Measurements from ENCODE around the gene FAM13A. TPM values are rescaled to one million over a fixed set of nuclear protein-coding genes. Genes with fewer than 3 reads are reported as not detected.

Gene FAM13A
- total and polyA plus RNA-seq, 2 of the 4 experiments (the other 2 are of a cell fraction), result 13.1 to 22.0 TPM

GRCh38 chr4:89022426-89023128 lies 34.4 kb downstream of the FAM13A start:
- H2BK15ac ChIP-seq (ENCODE audit: low read depth, low read length), result no peak overlapping the region
- H2BK20ac ChIP-seq (ENCODE audit: low read depth, low read length), result no peak overlapping the region
- in situ Hi-C loops (cut with MboI; ENCODE audit: low sequenced_read_pairs) (loop anchor here (5.0 kb wide), 3 partner anchors 205 to 495 kb away; no protein-coding TSS in a partner anchor), intact Hi-C loops (cut with micrococcal nuclease) (loop anchor here (5.0 kb wide), 1 partner anchor 430 kb away; the partner anchor contains the start of gene HERC3), dilution Hi-C loops (cut with HindIII; ENCODE audit: low sequenced_read_pairs, unreplicated experiment) (no loop called here)
- no peak overlapping the region for H2AFZ ChIP-seq (replicated peaks; ENCODE audit: low read length, poor library complexity)
- ChIA-PET CTCF (interaction anchor here (0.6 to 2.7 kb wide), 8 partner anchors 16 to 483 kb away, joined by 3 to 47 read pairs (median 4); no protein-coding TSS in a partner anchor), POLR2A (ENCODE audit: unreplicated experiment) (no interaction called here)
- no peak overlapping the region for H4K8ac ChIP-seq (ENCODE audit: low read depth in 2 of 2, low read length in 2 of 2)
- H3K9me1 ChIP-seq (ENCODE audit: insufficient read depth, low read length), result no peaks in the 10 kb centered on the region
- TF ChIP-seq MAFK (IDR thresholded peaks at IDR 0.05; ENCODE audit: low read depth, low read length), result no peak
- no peak for TF ChIP-seq CTCF (conservative IDR thresholded peaks at IDR 0.05; ENCODE audit: low read depth, low read length)
- TF ChIP-seq USF2 (IDR thresholded peaks at IDR 0.05; ENCODE audit: low read depth, low read length), result no peak
- no peak for TF ChIP-seq RFX5 (IDR thresholded peaks at IDR 0.05; ENCODE audit: low read depth, low read length)
- no peak overlapping the region for H2AK5ac ChIP-seq (ENCODE audit: low read depth, low read length)
- H3K23ac ChIP-seq (ENCODE audit: low read depth, low read length), result no peak overlapping the region
- no peak overlapping the region for H2AK9ac ChIP-seq (replicated peaks; ENCODE audit: low read depth, low read length, poor library complexity)
- no peak overlapping the region for H4K91ac ChIP-seq (ENCODE audit: insufficient read depth, low read depth, low read length)
- H3K14ac ChIP-seq (replicated peaks; ENCODE audit: low read depth, low read length), result no peak overlapping the region
- no TSS peak for BruUV-seq (replicated peaks)
- H3K56ac ChIP-seq (ENCODE audit: extremely low read depth, insufficient read depth, low read length), result no peak overlapping the region
- WGBS, 2 experiments (ENCODE audit: extremely low coverage in 2 of 2, insufficient read length in 1 of 2), result no CpG with 5 or more reads among the region's 7 CpGs
- no peak overlapping the region for H3K27ac ChIP-seq (ENCODE audit: insufficient read depth, low read length)
- DNase-seq, result no peak
- H3K79me1 ChIP-seq (ENCODE audit: low read depth in 1 of 2, low read length in 2 of 2), result peaks cover 0 to 4% of the 10 kb centered on the region in 2 experiments; a peak in 3 of 4 replicates
- H3K36me3 ChIP-seq (ENCODE audit: control insufficient read depth, insufficient read depth, low read length), result peaks cover 7% of the 10 kb centered on the region; the same call in 1 of the 2 replicates
- no peak overlapping the region for H3K4me3 ChIP-seq (ENCODE audit: insufficient read depth, low read depth, low read length)
- H3K9me3 ChIP-seq (ENCODE audit: control insufficient read depth, insufficient read depth, low read length), result no peaks in the 10 kb centered on the region
- no peak overlapping the region for H3K18ac ChIP-seq (ENCODE audit: low read depth, low read length)
- no peaks in the 10 kb centered on the region for H3K27me3 ChIP-seq (ENCODE audit: control insufficient read depth, insufficient read depth, low read length)
- H2BK5ac ChIP-seq (ENCODE audit: low read depth, low read length, poor library complexity, severe bottlenecking), result no peak overlapping the region
- H3K4me2 ChIP-seq (ENCODE audit: low read depth, low read length), result no peak overlapping the region
- H4K20me1 ChIP-seq (ENCODE audit: insufficient read depth, low read length), result no peaks in the 10 kb centered on the region
- no peak overlapping the region for H4K5ac ChIP-seq (ENCODE audit: low read depth, low read length)
- no peaks in the 10 kb centered on the region for H3K4me1 ChIP-seq (ENCODE audit: control insufficient read depth, insufficient read depth, low read length)
- ATAC-seq (ENCODE audit: low read depth), result no peak
- no peak overlapping the region for H3K9ac ChIP-seq (ENCODE audit: low read depth, low read length)
- H2BK120ac ChIP-seq (ENCODE audit: low read depth, low read length), result no peak overlapping the region
- H3K4ac ChIP-seq (ENCODE audit: low read depth, low read length), result no peak overlapping the region

Measured in IMR-90 (cell line).